Activated CD8-positive, alpha-beta memory T cell treated with anti-CD3 and anti-CD28 coated beads, Interleukin-2, amount 50 U/mL, for 4 hours (primary cell): ENCODE results near the gene TNFRSF21.

ENCODE experiments used
- DNase-seq: peaks from one replicate; pipeline ENCODE4 v3.0.0-alpha.2; 2020

Gene TNFRSF21

DNA sequence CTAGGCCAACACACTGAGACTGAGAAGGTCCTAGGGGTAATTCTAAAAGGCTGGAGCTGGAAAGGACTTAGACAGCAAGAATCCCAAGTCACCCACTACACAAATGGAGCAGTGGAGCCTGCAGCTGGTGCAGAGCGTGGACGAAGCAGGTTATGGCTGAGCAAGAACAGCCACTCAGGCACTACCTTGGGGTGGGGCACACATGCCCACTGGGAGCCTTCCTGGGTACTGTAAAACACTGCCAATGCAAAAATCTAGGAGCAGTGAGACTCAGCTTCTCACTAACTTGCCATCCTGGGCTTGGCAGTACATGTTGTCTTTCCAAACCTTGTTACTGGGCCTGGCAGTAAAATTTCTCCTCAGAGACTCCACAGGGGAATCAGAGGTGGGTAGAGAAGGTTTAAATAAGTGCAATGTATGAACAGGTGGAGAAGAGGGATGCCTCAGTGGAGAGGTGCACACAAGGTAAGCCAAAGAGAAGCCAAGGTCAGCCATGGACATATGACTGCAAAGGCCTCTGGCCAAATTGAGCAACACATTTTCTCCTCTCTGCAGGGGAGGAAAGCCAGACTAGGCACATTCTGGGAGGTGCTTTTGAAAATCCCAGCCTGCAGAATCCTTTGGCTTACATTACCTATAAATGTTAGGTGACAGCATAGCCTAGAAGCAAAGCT lies 105.6 kb downstream of the TNFRSF21 start:
- DNase-seq, result no peak

DNA sequence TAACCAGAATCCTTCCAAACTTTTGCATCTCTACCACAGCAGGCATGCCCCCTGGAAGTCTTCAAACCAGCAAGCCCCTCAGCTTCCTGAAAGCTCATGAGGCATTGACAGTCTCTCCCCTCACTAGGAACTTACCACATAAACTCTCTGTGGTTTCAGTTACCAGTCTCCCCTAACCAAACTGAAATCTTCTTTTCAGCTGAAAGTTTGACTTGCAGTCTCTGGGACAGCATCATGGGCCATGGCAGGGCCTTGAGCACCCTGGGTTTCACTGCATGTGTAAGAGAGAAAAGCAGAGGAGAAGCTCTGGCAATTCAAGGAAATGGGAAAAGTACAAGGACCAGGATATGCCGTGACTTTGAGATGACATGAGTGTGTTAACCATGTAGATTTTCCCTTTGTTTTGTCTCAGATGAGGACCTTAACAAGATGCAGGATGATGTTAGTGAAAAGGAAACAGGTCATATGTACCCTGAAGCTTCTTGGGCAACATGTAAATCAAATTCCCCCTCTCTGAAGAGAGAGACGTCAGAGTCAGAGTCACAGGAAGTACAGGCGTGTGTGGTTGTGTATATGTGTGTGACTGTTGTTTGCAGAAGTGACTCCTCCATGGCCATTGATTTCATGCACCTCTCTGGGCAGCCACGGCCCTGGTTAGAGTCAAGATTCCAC lies 106.3 kb downstream of the TNFRSF21 start:
- DNase-seq, result no peak

DNA sequence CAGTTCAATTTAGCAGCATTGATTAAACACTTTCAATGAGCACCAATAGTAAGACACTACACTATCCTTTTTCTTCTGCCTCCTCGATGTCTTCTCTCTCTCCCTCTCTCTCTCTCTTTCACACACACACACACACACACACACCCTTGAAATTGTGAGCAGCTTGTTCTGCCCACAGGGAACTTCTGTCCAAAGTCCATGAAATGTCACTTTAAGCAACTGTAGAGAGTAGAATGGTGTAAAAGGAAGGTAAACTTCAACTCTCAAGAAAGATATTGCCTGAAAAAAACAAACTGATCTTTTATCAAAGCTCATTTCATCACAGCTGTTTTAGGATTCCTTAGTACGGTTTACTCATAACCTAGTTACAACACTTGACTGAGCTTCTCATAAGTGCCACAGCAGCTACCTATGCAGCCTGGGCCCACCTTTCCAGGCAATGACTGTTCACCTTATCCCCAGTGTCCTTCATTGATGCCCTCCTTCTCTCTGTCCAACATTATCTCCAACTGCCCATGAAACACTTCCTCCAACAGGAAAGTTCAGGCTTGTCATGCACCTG lies 107.0 kb downstream of the TNFRSF21 start:
- no peak for DNase-seq

GRCh38 chr6:47200536-47201334 lies 109.0 kb downstream of the TNFRSF21 start:
- no peak for DNase-seq

DNA sequence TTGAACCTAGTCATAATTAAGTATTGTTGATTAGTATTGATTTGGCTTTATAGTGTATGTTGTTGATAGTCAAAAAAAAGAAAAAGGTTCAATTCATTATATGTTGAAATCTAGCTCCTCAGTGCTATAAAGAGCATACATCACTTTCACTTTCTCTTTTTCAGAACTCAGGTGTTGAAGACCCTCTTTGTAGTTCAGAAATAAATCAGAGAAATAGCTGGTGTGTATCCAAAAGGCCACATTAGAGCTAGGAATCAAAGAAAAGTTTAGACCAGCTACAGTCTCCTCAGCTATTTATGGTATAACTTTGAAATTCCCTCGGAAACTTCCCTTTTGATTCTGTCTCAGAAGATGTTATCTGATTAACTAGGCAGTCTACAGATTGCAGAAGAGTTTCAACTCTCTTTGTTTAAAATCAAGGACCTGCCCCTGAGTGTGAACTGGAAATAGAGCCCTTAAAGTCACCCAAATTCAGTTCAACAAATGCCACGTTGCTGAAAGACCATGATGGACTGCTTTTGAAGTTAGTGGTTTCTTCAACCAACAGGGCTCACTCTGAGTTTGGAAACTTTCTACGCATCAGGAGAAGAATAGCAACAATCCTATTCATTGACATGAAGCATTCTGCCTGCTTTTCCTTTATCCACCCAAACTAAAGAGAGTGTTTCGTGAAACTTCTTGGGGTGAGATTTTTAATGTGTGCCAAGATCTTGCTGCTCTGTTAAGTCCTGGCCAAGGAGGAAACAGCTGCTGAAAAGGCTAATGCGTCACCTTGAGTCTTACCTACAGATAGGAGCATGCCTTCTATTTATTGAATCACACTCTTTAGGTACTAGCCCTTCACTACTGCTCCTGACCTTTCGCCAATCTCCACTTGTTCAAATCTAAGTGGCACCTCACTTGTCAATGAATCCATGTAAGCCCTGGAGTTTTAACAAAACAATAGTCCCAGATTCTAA lies 111.7 kb downstream of the TNFRSF21 start:
- DNase-seq, result no peak

DNA sequence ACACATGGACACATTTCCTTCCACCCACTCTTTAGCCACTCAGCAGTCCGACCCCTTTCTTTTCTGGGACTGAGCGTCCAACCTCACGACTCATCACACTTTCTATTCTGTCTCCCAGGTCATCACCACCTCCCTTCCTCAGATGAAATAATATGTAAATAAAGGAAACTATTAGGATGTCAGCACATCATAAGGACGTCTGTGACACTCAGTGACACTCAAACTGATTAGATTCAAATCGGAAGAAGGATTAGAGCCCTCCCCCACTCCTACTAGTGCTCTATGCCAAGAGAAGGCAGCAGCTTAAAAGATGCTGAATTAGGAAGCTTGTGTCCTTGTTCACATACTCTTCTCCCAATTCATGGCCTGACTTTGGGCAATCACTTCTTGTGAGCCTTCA lies 113.6 kb downstream of the TNFRSF21 start:
- no peak for DNase-seq

DNA sequence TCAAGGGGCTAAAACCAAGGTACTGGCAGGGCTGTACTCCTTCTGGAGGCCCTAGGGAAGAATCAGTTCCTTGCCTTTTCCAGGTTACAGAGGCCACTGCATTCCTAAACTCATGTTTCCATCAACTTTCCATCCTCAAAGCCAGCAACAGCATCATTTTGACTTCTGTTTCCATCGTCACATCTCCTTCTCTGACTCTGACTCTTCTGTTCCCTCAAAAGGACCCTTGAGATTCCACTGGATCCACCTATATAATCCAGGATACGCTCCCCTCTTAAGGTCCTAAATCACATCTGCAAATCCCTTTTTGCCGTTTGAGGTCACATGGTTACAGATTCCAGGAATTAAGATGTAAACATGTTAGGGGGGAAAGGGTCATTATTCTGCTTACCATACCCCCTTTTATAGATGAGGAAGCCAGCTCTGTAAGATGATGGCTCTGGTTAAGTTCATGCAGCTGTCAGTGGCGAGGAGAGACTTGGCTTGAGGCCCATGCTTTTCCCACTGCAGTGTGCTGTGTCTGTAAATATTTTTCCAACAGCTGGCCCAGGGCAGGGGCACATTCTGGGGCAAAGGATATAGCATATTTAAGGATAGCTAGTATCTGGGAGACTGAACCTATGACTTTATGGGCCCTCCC lies 114.6 kb downstream of the TNFRSF21 start:
- DNase-seq, result no peak

- DNase-seq, result no peak
These were observed 121.1 kb downstream of the TNFRSF21 start for GRCh38 chr6:47188588-47189021.

- DNase-seq, result no peak
These were observed 121.7 kb downstream of the TNFRSF21 start for GRCh38 chr6:47187893-47188587.

DNA sequence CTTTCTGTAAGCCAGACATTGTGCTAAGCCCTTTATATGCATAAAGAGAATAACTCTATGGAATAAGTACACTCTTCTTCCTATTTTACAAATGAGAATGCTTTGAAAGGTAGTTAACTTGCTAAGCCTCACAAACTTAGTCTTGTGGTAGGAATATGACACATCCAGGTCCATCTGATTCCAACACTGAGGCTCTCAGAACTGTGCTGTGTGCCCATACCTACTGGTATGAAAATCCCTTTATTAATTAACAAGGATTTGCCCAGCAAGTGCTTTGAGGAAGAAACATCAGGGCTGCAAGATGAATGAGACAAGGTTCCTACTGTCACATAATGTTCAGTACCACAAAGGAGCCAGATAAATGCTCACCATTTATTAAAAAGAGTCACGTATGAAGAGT lies 122.6 kb downstream of the TNFRSF21 start:
- DNase-seq, result no peak

DNA sequence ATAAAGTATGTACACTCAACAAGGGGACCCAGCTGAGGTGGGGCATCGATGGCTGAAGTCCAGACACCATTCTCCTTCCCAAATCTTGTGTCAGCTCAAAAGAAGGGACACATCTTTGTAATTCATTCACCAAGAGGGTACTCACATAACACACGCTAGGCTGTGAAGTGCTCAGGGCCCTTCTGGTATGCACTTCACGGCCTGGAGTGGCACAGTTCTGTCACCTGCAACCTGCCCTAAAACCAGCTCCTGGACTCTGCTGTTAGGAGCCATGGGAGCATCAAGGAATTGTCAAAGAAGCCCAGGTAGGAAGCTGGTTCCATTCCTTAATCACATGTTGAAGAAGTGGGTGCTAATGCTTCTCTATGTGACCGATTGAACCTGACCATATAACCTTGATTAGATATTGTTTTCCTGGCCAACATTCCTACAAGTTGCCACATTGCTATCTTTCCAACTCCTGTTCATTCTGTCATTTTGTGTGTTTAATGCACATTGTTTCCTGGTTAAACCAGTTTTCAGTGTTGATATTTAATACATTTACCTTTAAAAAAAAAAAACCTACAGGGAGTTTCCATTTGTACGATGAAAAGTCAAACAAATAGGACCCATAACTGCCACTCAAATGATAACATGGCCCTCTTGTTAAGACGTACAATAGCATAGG lies 127.3 kb downstream of the TNFRSF21 start:
- DNase-seq, result no peak

- no peak for DNase-seq
These were observed 128.0 kb downstream of the TNFRSF21 start for GRCh38 chr6:47181681-47182080.
